ENCODE data around the gene SLC22A5. TPM values are rescaled to one million over a fixed set of nuclear protein-coding genes. Genes with fewer than 3 reads are reported as not detected.

SLC22A5 gene
- polyA plus RNA-seq (2013, experiment 1 of 2; ENCODE audit: insufficient read length), result 3.0 TPM
- polyA plus RNA-seq (2013, experiment 2 of 2; ENCODE audit: insufficient read length), result 3.6 TPM

- DNase-seq, result peak; percentile 65
Observed at GRCh38 chr5:132369474-132370180, at the start of gene SLC22A5. SLC22A5 (plus strand) TSS chr5:132369710; CDS start chr5:132369973, 263 bp downstream.

GRCh38 chr5:132319975-132320374 lies 49.5 kb upstream of the SLC22A5 start:
- no peak for DNase-seq

GRCh38 chr5:132321109-132321721 lies 48.3 kb upstream of the SLC22A5 start:
- no peak for DNase-seq

GRCh38 chr5:132322266-132322665 lies 47.2 kb upstream of the SLC22A5 start:
- DNase-seq, result peak; percentile 11

GRCh38 chr5:132323202-132323601 lies 46.3 kb upstream of the SLC22A5 start:
- DNase-seq, result no peak

- DNase-seq, result no peak
Observed at GRCh38 chr5:132325691-132326090, 43.8 kb upstream of the SLC22A5 start.

- peak; percentile 57 for DNase-seq
Observed at GRCh38 chr5:132327252-132327955, 42.1 kb upstream of the SLC22A5 start.

GRCh38 chr5:132334812-132335211 lies 34.7 kb upstream of the SLC22A5 start:
- DNase-seq, result no peak

GRCh38 chr5:132335402-132335801 lies 34.1 kb upstream of the SLC22A5 start:
- no peak for DNase-seq

- DNase-seq, result no peak
Observed at GRCh38 chr5:132339502-132339901, 30.0 kb upstream of the SLC22A5 start.

GRCh38 chr5:132342291-132343180 lies 27.0 kb upstream of the SLC22A5 start:
- no peak for DNase-seq

- DNase-seq, result no peak
Observed at GRCh38 chr5:132344775-132345514, 24.6 kb upstream of the SLC22A5 start.

GRCh38 chr5:132353486-132353995 lies 16.0 kb upstream of the SLC22A5 start:
- no peak for DNase-seq

- DNase-seq, result no peak
Observed at GRCh38 chr5:132354381-132355139, 14.9 kb upstream of the SLC22A5 start.

- DNase-seq, result no peak
Observed at GRCh38 chr5:132355140-132355765, 14.3 kb upstream of the SLC22A5 start.

- DNase-seq, result no peak
Observed at GRCh38 chr5:132358775-132359174, 10.7 kb upstream of the SLC22A5 start.

GRCh38 chr5:132362086-132362485 lies 7.4 kb upstream of the SLC22A5 start:
- no peak for DNase-seq

- DNase-seq, result peak; percentile 79
Observed at GRCh38 chr5:132363431-132364112, 5.9 kb upstream of the SLC22A5 start.

- peak; percentile 56 for DNase-seq
Observed at GRCh38 chr5:132364319-132364718, 5.2 kb upstream of the SLC22A5 start.

- peak; percentile 54 for DNase-seq
Observed at GRCh38 chr5:132365213-132365612, 4.3 kb upstream of the SLC22A5 start.

All from fibroblast of skin of scalp (primary cell).